HEK293 (cell line): ENCODE measurements around the gene HRH2.

Source experiments
- CTCF ChIA-PET: fragments of 350-600 bp; formaldehyde crosslinking; extraction: SDS; loops from one replicate; lab custom pipeline; 2021; ENCODE audit warnings: antibody characterized with exemption; lab: Yijun Ruan, JAX
- POLR2A ChIA-PET: fragments of 300-600 bp; formaldehyde crosslinking; extraction: SDS; loops from one replicate; lab custom pipeline; 2020; ENCODE audit warnings: antibody characterized with exemption, inconsistent platforms; lab: Yijun Ruan, JAX
- H3K27ac ChIP-seq: fragments of 200-500 bp; sonication (Bioruptor generic); 2 replicates; pipeline ENCODE4 v1.5.1; 2014; ENCODE audit warnings: low read depth, low read length, control low read depth, inconsistent platforms; ENCODE audit errors: extremely low read depth
- H3K36me3 ChIP-seq, 2 experiments: fragments of 200-500 bp in 1 of 2; sonication (Bioruptor generic) in 1 of 2; 1 replicate in 1 of 2; 2 replicates in 1 of 2; pipeline ENCODE4 v1.5.1; 2014 to 2017; ENCODE audit warnings: inconsistent platforms in 2 of 2, low read length in 2 of 2; ENCODE audit not compliant: control insufficient read depth in 2 of 2, insufficient read depth in 1 of 2
- H3K4me1 ChIP-seq: fragments of 200-500 bp; sonication (Bioruptor generic); 2 replicates; pipeline ENCODE4 v1.5.1; 2014; ENCODE audit warnings: mild to moderate bottlenecking, low read length, inconsistent platforms; ENCODE audit not compliant: control insufficient read depth, insufficient read depth
- H3K4me3 ChIP-seq: 2 replicates; pipeline ENCODE4 v1.5.1; 2011; ENCODE audit warnings: low read depth, mild to moderate bottlenecking, control low read depth, low read length, moderate library complexity
- H3K9me3 ChIP-seq: fragments of 200-500 bp; sonication (Bioruptor generic); 2 replicates; pipeline ENCODE4 v1.5.1; 2014; ENCODE audit warnings: low read depth, low read length, inconsistent platforms; ENCODE audit not compliant: control insufficient read depth, insufficient read depth
- EGR2 ChIP-seq: fragments of 450-650 bp; formaldehyde crosslinking; IDR thresholded peaks from 2 replicates; pipeline ENCODE4 v1.5.1; 2016; ENCODE audit warnings: low read depth, missing biosample characterization, missing genetic modification characterization
- HIC1 ChIP-seq: fragments of 450-650 bp; formaldehyde crosslinking; IDR thresholded peaks from 2 replicates; pipeline ENCODE4 v1.5.1; 2016; ENCODE audit warnings: missing biosample characterization, missing genetic modification characterization
- OVOL3 ChIP-seq: fragments of 450-650 bp; formaldehyde crosslinking; IDR thresholded peaks from 2 replicates; pipeline ENCODE4 v1.5.1; 2016; ENCODE audit warnings: missing biosample characterization, missing genetic modification characterization
- PRDM10 ChIP-seq: fragments of 450-650 bp; formaldehyde crosslinking; IDR thresholded peaks from 2 replicates; pipeline ENCODE4 v1.5.1; 2016; ENCODE audit warnings: missing biosample characterization, missing genetic modification characterization
- SCRT1 ChIP-seq: fragments of 450-650 bp; formaldehyde crosslinking; IDR thresholded peaks from 2 replicates; pipeline ENCODE4 v1.5.1; 2016; ENCODE audit warnings: missing biosample characterization, missing genetic modification characterization, borderline replicate concordance
- TRIM28 ChIP-seq: IDR thresholded peaks from 2 replicates; pipeline ENCODE4 v1.6.1; 2011; ENCODE audit warnings: low read length, control low read depth, borderline replicate concordance
- ZBTB21 ChIP-seq: fragments of 450-650 bp; formaldehyde crosslinking; IDR thresholded peaks from 2 replicates; pipeline ENCODE4 v1.5.1; 2017; ENCODE audit warnings: missing biosample characterization, missing genetic modification characterization
- ZBTB48 ChIP-seq: fragments of 450-650 bp; formaldehyde crosslinking; IDR thresholded peaks from 2 replicates; pipeline ENCODE4 v1.5.1; 2016; ENCODE audit warnings: missing biosample characterization, missing genetic modification characterization
- ZEB2 ChIP-seq: fragments of 450-650 bp; formaldehyde crosslinking; IDR thresholded peaks from 2 replicates; pipeline ENCODE4 v1.5.1; 2016; ENCODE audit warnings: missing biosample characterization, missing genetic modification characterization
- ZNF138 ChIP-seq: fragments of 450-650 bp; formaldehyde crosslinking; IDR thresholded peaks from 2 replicates; pipeline ENCODE4 v1.5.1; 2016; ENCODE audit warnings: missing biosample characterization, missing genetic modification characterization, borderline replicate concordance
- ZNF211 ChIP-seq: fragments of 450-650 bp; formaldehyde crosslinking; IDR thresholded peaks from 2 replicates; pipeline ENCODE4 v1.5.1; 2016; ENCODE audit warnings: low read depth, missing biosample characterization, missing genetic modification characterization
- ZNF324 ChIP-seq: fragments of 450-650 bp; formaldehyde crosslinking; IDR thresholded peaks from 2 replicates; pipeline ENCODE4 v1.5.1; 2016; ENCODE audit warnings: missing biosample characterization, missing genetic modification characterization
- ZNF404 ChIP-seq: fragments of 450-650 bp; formaldehyde crosslinking; IDR thresholded peaks from 2 replicates; pipeline ENCODE4 v1.5.1; 2017; ENCODE audit warnings: missing biosample characterization, missing genetic modification characterization
- ZNF423 ChIP-seq: fragments of 450-650 bp; formaldehyde crosslinking; IDR thresholded peaks from 2 replicates; pipeline ENCODE4 v1.5.1; 2016; ENCODE audit warnings: missing biosample characterization, missing genetic modification characterization
- ZNF521 ChIP-seq: fragments of 450-650 bp; formaldehyde crosslinking; IDR thresholded peaks from 2 replicates; pipeline ENCODE4 v1.5.1; 2017; ENCODE audit warnings: missing biosample characterization, mild to moderate bottlenecking, missing genetic modification characterization
- ZNF707 ChIP-seq: fragments of 450-650 bp; formaldehyde crosslinking; IDR thresholded peaks from 2 replicates; pipeline ENCODE4 v1.5.1; 2016; ENCODE audit warnings: missing biosample characterization, missing genetic modification characterization
- ZNF843 ChIP-seq: fragments of 450-650 bp; formaldehyde crosslinking; IDR thresholded peaks from 2 replicates; pipeline ENCODE4 v1.5.1; 2016; ENCODE audit warnings: missing biosample characterization, missing genetic modification characterization
- TF ChIP-seq, protein P1 (sequence below): IDR thresholded peaks from 2 replicates; pipeline ENCODE4 v1.6.1; 2011; ENCODE audit warnings: mild to moderate bottlenecking, low read depth, low read length, borderline replicate concordance
- TF ChIP-seq, protein P2 (sequence below): fragments of 450-650 bp; formaldehyde crosslinking; IDR thresholded peaks from 2 replicates; pipeline ENCODE4 v1.5.1; 2016; ENCODE audit warnings: missing biosample characterization, missing genetic modification characterization

Gene HRH2

DNA sequence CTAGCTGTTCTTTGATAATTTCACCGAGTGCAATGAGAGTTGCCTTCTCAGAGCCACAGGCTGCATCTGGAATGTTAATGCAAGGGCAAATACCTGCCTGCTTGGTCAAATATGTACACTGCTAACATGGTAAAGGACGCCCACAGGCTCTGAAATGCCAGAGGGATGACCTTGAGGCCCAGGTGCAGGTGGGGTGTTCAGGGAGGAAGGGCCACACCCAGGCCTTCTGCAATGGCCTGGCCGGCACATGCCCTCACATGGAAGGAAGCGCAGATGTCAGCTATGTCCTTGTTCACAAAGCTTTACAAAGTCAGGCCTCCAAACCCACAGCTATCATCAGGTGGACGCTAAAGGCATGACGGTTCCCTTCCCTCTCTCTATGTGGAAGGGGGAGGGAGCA, 48.6 kb downstream of the HRH2 start:
- Histone ChIP-seq H3K9me3 (no peaks in the 10 kb centered on the region), H3K4me3 (no peak overlapping the region), H3K27ac (no peak overlapping the region), H3K4me1 (no peaks in the 10 kb centered on the region), H3K36me3 (no peaks in the 10 kb centered on the region)
- ChIA-PET CTCF (interaction anchor here (0.6 to 1.2 kb wide), 4 partner anchors 11 to 172 kb away, joined by 3 to 4 read pairs (median 3); no protein-coding TSS in a partner anchor), POLR2A (no interaction called here)
- no peak for TF ChIP-seq EGR2 (tag by site-specific recombination)

DNA sequence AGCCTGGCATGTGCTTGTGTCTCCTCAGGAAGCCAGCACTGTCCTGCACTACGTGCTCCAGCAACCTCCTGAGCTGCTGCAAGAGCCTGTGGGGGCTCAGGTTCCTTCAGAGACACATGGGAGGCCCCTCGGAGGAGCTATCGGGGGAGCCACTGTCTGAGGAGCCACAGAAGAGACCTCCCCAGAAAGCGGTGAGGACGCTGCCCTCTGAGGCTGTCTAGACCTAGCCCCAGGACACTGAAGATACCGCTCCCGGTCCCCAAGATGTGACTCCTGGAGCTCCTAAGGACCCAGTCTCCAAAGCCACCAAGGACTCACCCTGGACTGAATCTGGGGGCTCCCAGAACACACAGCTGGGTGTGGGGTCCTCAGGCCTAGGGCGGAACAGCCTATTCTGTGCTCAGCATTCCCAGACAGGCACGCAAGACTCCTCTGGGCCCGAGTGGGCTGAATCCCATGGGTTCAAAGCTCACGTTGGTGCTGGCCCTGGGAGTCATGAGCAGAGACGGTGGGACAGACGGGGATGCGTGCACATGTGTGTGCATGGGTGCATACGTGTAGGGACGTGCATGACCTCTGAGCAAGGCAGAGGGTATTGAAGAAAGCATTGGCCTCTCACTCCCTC, 50.0 kb downstream of the HRH2 start:
- ChIA-PET POLR2A (no interaction called here), CTCF (interaction anchor here (0.9 kb wide), 1 partner anchor 11 kb away, joined by 5 read pairs; no protein-coding TSS in a partner anchor)
- Histone ChIP-seq H3K9me3 (no peaks in the 10 kb centered on the region), H3K4me3 (no peak overlapping the region), H3K36me3 (no peaks in the 10 kb centered on the region), H3K27ac (no peak overlapping the region), H3K4me1 (no peaks in the 10 kb centered on the region)
- TF ChIP-seq, protein P1, sequence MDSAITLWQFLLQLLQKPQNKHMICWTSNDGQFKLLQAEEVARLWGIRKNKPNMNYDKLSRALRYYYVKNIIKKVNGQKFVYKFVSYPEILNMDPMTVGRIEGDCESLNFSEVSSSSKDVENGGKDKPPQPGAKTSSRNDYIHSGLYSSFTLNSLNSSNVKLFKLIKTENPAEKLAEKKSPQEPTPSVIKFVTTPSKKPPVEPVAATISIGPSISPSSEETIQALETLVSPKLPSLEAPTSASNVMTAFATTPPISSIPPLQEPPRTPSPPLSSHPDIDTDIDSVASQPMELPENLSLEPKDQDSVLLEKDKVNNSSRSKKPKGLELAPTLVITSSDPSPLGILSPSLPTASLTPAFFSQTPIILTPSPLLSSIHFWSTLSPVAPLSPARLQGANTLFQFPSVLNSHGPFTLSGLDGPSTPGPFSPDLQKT, result no peak
- TF ChIP-seq HIC1 (tag by site-specific recombination), result no peak
- no peak for TF ChIP-seq PRDM10
- TF ChIP-seq, protein P2, sequence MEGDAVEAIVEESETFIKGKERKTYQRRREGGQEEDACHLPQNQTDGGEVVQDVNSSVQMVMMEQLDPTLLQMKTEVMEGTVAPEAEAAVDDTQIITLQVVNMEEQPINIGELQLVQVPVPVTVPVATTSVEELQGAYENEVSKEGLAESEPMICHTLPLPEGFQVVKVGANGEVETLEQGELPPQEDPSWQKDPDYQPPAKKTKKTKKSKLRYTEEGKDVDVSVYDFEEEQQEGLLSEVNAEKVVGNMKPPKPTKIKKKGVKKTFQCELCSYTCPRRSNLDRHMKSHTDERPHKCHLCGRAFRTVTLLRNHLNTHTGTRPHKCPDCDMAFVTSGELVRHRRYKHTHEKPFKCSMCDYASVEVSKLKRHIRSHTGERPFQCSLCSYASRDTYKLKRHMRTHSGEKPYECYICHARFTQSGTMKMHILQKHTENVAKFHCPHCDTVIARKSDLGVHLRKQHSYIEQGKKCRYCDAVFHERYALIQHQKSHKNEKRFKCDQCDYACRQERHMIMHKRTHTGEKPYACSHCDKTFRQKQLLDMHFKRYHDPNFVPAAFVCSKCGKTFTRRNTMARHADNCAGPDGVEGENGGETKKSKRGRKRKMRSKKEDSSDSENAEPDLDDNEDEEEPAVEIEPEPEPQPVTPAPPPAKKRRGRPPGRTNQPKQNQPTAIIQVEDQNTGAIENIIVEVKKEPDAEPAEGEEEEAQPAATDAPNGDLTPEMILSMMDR (tag by site-specific recombination), result no peak
- TF ChIP-seq ZNF211 (tag by site-specific recombination), result no peak
- TF ChIP-seq ZNF707 (tag by site-specific recombination), result no peak
- no peak for TF ChIP-seq ZNF404
- no peak for TF ChIP-seq ZEB2
- no peak for TF ChIP-seq ZBTB48
- no peak for TF ChIP-seq ZNF324 (tag by site-specific recombination)
- no peak for TF ChIP-seq ZNF521 (tag by site-specific recombination)
- no peak for TF ChIP-seq ZNF843 (tag by site-specific recombination)
- TF ChIP-seq OVOL3 (tag by site-specific recombination), result no peak
- TF ChIP-seq ZBTB21 (tag by site-specific recombination), result no peak
- TF ChIP-seq ZNF423 (tag by site-specific recombination), result no peak
- no peak for TF ChIP-seq SCRT1 (tag by site-specific recombination)
- TF ChIP-seq ZNF138 (tag by site-specific recombination), result no peak
- no peak for TF ChIP-seq TRIM28
